IMR-90 (cell line): ENCODE measurements around the gene DCAF12L1. TPM values are rescaled to one million over a fixed set of nuclear protein-coding genes. Genes with fewer than 3 reads are reported as not detected.

ENCODE experiments used
- ATAC-seq: fragments of 200-7000 bp; cut with Tn5 transposase; 2 replicates; pipeline ENCODE4 v1.9.1; 2020; ENCODE audit warnings: low read depth, mild to moderate bottlenecking, moderate library complexity
- BruUV-seq: library from RNA; stranded (reverse); fragments of 400-500 nt; replicated peaks from 2 replicates; lab custom pipeline; 2021; lab: Mats Ljungman, UMichigan
- CTCF ChIA-PET: fragments of 300-600 bp; formaldehyde crosslinking; extraction: SDS; loops from one replicate; lab custom pipeline; 2021; ENCODE audit warnings: antibody characterized with exemption; lab: Yijun Ruan, JAX
- POLR2A ChIA-PET: fragments of 300-600 bp; sonication (Branson Sonifier 250); formaldehyde crosslinking; loops from one replicate; lab custom pipeline; 2022; ENCODE audit warnings: antibody characterized with exemption; ENCODE audit not compliant: unreplicated experiment; lab: Charles Lee
- DNase-seq: peaks from one replicate; pipeline ENCODE4 v3.0.0; 2013
- H2AFZ ChIP-seq: replicated peaks from 2 replicates; pipeline ENCODE3; 2013; ENCODE audit warnings: low read length, mild to moderate bottlenecking; ENCODE audit not compliant: poor library complexity
- H2AK5ac ChIP-seq: 2 replicates; pipeline ENCODE4 v1.6.1; 2013; ENCODE audit warnings: low read depth, low read length, inconsistent platforms
- H2AK9ac ChIP-seq: replicated peaks from 2 replicates; pipeline ENCODE3; 2013; ENCODE audit warnings: mild to moderate bottlenecking, low read depth, low read length, moderate library complexity; ENCODE audit not compliant: poor library complexity
- H2BK120ac ChIP-seq: 2 replicates; pipeline ENCODE4 v1.6.1; 2013; ENCODE audit warnings: low read depth, low read length, inconsistent platforms
- H2BK15ac ChIP-seq: 3 replicates; pipeline ENCODE4 v1.6.1; 2013; ENCODE audit warnings: low read depth, low read length, inconsistent platforms
- H2BK20ac ChIP-seq: 2 replicates; pipeline ENCODE4 v1.6.1; 2013; ENCODE audit warnings: low read depth, mild to moderate bottlenecking, inconsistent platforms, low read length, moderate library complexity
- H2BK5ac ChIP-seq: 2 replicates; pipeline ENCODE4 v1.6.1; 2013; ENCODE audit warnings: mild to moderate bottlenecking, low read depth, low read length, inconsistent platforms; ENCODE audit not compliant: poor library complexity, severe bottlenecking
- H3K14ac ChIP-seq: replicated peaks from 2 replicates; pipeline ENCODE4 v1.6.1; 2013; ENCODE audit warnings: low read depth, low read length, inconsistent platforms
- H3K18ac ChIP-seq: 2 replicates; pipeline ENCODE4 v1.6.1; 2013; ENCODE audit warnings: low read depth, low read length, control low read depth
- H3K23ac ChIP-seq: 2 replicates; pipeline ENCODE4 v1.6.1; 2013; ENCODE audit warnings: low read depth, low read length, inconsistent platforms
- H3K27ac ChIP-seq: 2 replicates; pipeline ENCODE4 v1.5.1; 2013; ENCODE audit warnings: mild to moderate bottlenecking, control low read depth, low read length; ENCODE audit not compliant: insufficient read depth
- H3K27me3 ChIP-seq: 2 replicates; pipeline ENCODE4 v1.6.1; 2013; ENCODE audit warnings: low read length; ENCODE audit not compliant: control insufficient read depth, insufficient read depth
- H3K36me3 ChIP-seq: 2 replicates; pipeline ENCODE4 v1.6.1; 2013; ENCODE audit warnings: low read length, mixed read lengths; ENCODE audit not compliant: control insufficient read depth, insufficient read depth
- H3K4ac ChIP-seq: 2 replicates; pipeline ENCODE4 v1.6.1; 2013; ENCODE audit warnings: low read depth, low read length, inconsistent platforms
- H3K4me1 ChIP-seq: 2 replicates; pipeline ENCODE4 v1.6.1; 2013; ENCODE audit warnings: low read length, mixed read lengths; ENCODE audit not compliant: control insufficient read depth, insufficient read depth
- H3K4me2 ChIP-seq: 2 replicates; pipeline ENCODE4 v1.6.1; 2013; ENCODE audit warnings: low read depth, mild to moderate bottlenecking, control low read depth, low read length, moderate library complexity
- H3K4me3 ChIP-seq: 2 replicates; pipeline ENCODE4 v1.5.1; 2013; ENCODE audit warnings: low read depth, mild to moderate bottlenecking, control low read depth, low read length, moderate library complexity; ENCODE audit not compliant: insufficient read depth
- H3K56ac ChIP-seq: 2 replicates; pipeline ENCODE4 v1.6.1; 2013; ENCODE audit warnings: low read length, inconsistent platforms; ENCODE audit not compliant: insufficient read depth; ENCODE audit errors: extremely low read depth
- H3K79me1 ChIP-seq, 2 experiments: 2 replicates each; pipeline ENCODE4 v1.6.1; 2013; ENCODE audit warnings: low read length in 2 of 2, inconsistent platforms in 1 of 2, low read depth in 1 of 2
- H3K9ac ChIP-seq: 2 replicates; pipeline ENCODE4 v1.6.1; 2013; ENCODE audit warnings: low read depth, low read length, control low read depth
- H3K9me1 ChIP-seq: 2 replicates; pipeline ENCODE4 v1.6.1; 2013; ENCODE audit warnings: low read length, inconsistent platforms; ENCODE audit not compliant: insufficient read depth
- H3K9me3 ChIP-seq: 2 replicates; pipeline ENCODE4 v1.6.1; 2013; ENCODE audit warnings: low read length; ENCODE audit not compliant: control insufficient read depth, insufficient read depth
- H4K20me1 ChIP-seq: 2 replicates; pipeline ENCODE4 v1.6.1; 2013; ENCODE audit warnings: low read length, inconsistent platforms; ENCODE audit not compliant: insufficient read depth
- H4K5ac ChIP-seq: 2 replicates; pipeline ENCODE4 v1.6.1; 2013; ENCODE audit warnings: mild to moderate bottlenecking, low read depth, low read length, control low read depth
- H4K8ac ChIP-seq, 2 experiments: 2 replicates each; pipeline ENCODE4 v1.6.1; 2013; ENCODE audit warnings: low read depth in 2 of 2, low read length in 2 of 2, control low read depth in 1 of 2, inconsistent platforms in 1 of 2
- H4K91ac ChIP-seq: 2 replicates; pipeline ENCODE4 v1.6.1; 2013; ENCODE audit warnings: low read depth, low read length, inconsistent platforms; ENCODE audit not compliant: insufficient read depth
- BHLHE40 ChIP-seq: fragments of 150-350 bp; IDR thresholded peaks from 2 replicates; pipeline ENCODE4 v1.6.1; 2016; ENCODE audit warnings: mild to moderate bottlenecking, low read depth, low read length
- CEBPB ChIP-seq: IDR thresholded peaks from 2 replicates; pipeline ENCODE4 v1.6.1; 2012; ENCODE audit warnings: low read depth, low read length, improper control_type of control experiment
- CHD1 ChIP-seq: IDR thresholded peaks from 2 replicates; pipeline ENCODE4 v1.6.1; 2012; ENCODE audit warnings: low read depth, low read length, improper control_type of control experiment
- FOS ChIP-seq: fragments of 150-350 bp; IDR thresholded peaks from 2 replicates; pipeline ENCODE4 v1.6.1; 2016; ENCODE audit warnings: low read depth, low read length
- MAFK ChIP-seq: IDR thresholded peaks from 2 replicates; pipeline ENCODE4 v1.6.1; 2012; ENCODE audit warnings: low read depth, low read length, improper control_type of control experiment
- MAZ ChIP-seq: IDR thresholded peaks from 2 replicates; pipeline ENCODE4 v1.6.1; 2012; ENCODE audit warnings: low read depth, mild to moderate bottlenecking, low read length, improper control_type of control experiment, moderate library complexity, borderline replicate concordance
- MXI1 ChIP-seq: IDR thresholded peaks from 2 replicates; pipeline ENCODE4 v1.6.1; 2012; ENCODE audit warnings: low read depth, mild to moderate bottlenecking, low read length, moderate library complexity, borderline replicate concordance
- NFE2L2 ChIP-seq: fragments of 150-350 bp; IDR thresholded peaks from 2 replicates; pipeline ENCODE4 v1.6.1; 2016; ENCODE audit warnings: low read depth, mild to moderate bottlenecking, low read length
- POLR2A ChIP-seq: IDR thresholded peaks from 2 replicates; pipeline ENCODE4 v1.6.1; 2012; ENCODE audit warnings: mild to moderate bottlenecking, low read depth, low read length
- RAD21 ChIP-seq: IDR thresholded peaks from 2 replicates; pipeline ENCODE4 v1.6.1; 2012; ENCODE audit warnings: low read length, improper control_type of control experiment
- RCOR1 ChIP-seq: IDR thresholded peaks from 2 replicates; pipeline ENCODE4 v1.6.1; 2012; ENCODE audit warnings: mild to moderate bottlenecking, low read length, improper control_type of control experiment; ENCODE audit not compliant: insufficient replicate concordance
- RFX5 ChIP-seq: IDR thresholded peaks from 2 replicates; pipeline ENCODE4 v1.8.0; 2012; ENCODE audit warnings: low read depth, mild to moderate bottlenecking, low read length, moderate library complexity
- SMC3 ChIP-seq: fragments of 150-350 bp; IDR thresholded peaks from 2 replicates; pipeline ENCODE4 v1.6.1; 2016; ENCODE audit warnings: low read depth, mild to moderate bottlenecking, antibody characterized with exemption, low read length, moderate library complexity
- WGBS, 2 experiments: methylation state at CpG; one replicate each; pipeline versions ENCODE4 v1.1.5 to v1.1.7; 2013; ENCODE audit warnings: missing lambda C conversion rate in 2 of 2; ENCODE audit not compliant: insufficient read length in 1 of 2; ENCODE audit errors: extremely low coverage in 2 of 2; 5-methylcytosine and 5-hydroxymethylcytosine counted together
- dilution Hi-C: fragments of 300-500 bp; cut with HindIII; formaldehyde crosslinking; loops from one replicate; pipeline ENCODE4 v1.14.3; 2018; ENCODE audit warnings: low sequenced_read_pairs; ENCODE audit not compliant: unreplicated experiment
- in situ Hi-C: fragments of 300-500 bp; cut with MboI; formaldehyde crosslinking; loops from 3 replicates; pipeline ENCODE4 v1.14.3; 2019; ENCODE audit warnings: low sequenced_read_pairs, inconsistent platforms, mixed read lengths
- intact Hi-C: fragments of 100-400 bp; cut with micrococcal nuclease; formaldehyde crosslinking; loops from 2 replicates; pipeline ENCODE4 v1.10.0; 2022
- polyA plus RNA-seq, 3 experiments: library from polyadenylated mRNA; depleted of rRNA; stranded (reverse); fragments of >200 nt; gene quantifications; 2 replicates each; pipeline ENCODE4 v1.2.3, GENCODE V29; 2012; ENCODE audit warnings: low replicate concordance in 1 of 3
- total RNA-seq: library from RNA; depleted of rRNA; stranded (reverse); fragments of >200 nt; gene quantifications from 2 replicates; pipeline ENCODE4 v1.2.3, GENCODE V29; 2012
- TF ChIP-seq, protein P1 (sequence below): conservative IDR thresholded peaks from 2 replicates; pipeline ENCODE4 v1.5.1; 2012; ENCODE audit warnings: mild to moderate bottlenecking, low read depth, low read length, improper control_type of control experiment
- TF ChIP-seq, protein P2 (sequence below): fragments of 150-350 bp; IDR thresholded peaks from 2 replicates; pipeline ENCODE4 v1.6.1; 2016; ENCODE audit warnings: low read depth, mild to moderate bottlenecking, low read length, moderate library complexity, borderline replicate concordance
- TF ChIP-seq, protein P3 (sequence below): fragments of 150-350 bp; IDR thresholded peaks from 2 replicates; pipeline ENCODE4 v1.6.1; 2017; ENCODE audit warnings: mild to moderate bottlenecking, antibody characterized with exemption, low read length, low read depth

Gene DCAF12L1
- total and polyA plus RNA-seq, 2 of the 4 experiments (the other 2 are of a cell fraction): not detected

DNA sequence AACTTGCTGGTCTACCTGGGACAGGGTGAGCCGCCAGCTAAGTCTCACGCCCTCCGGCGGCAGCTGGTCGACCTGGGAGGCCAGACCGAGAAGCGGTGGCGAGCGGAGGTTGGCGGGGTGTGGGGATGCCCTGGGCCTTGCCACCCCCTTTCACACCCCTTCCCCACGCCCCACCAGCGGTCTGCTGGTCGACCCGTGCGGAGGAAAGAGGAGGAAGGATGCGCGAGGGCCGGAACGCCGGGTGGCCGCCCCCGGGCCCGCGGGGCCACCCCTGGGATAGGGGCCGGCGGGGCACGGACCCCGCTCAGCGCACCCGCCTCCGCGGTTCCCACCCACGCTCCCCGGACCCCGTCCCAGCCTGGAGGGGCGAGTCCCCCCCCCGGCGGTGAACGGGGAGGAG lies 28.3 kb upstream of the DCAF12L1 start:
- POLR2A ChIA-PET: no interaction called here
- TF ChIP-seq RFX5 (no peak), NFE2L2 (no peak), FOS (no peak), MAZ (no peak), MAFK (no peak), MXI1 (no peak), CHD1 (no peak), POLR2A (no peak), BHLHE40 (no peak), RCOR1 (no peak), SMC3 (no peak), CEBPB (no peak), RAD21 (no peak)
- TF ChIP-seq, protein P1, sequence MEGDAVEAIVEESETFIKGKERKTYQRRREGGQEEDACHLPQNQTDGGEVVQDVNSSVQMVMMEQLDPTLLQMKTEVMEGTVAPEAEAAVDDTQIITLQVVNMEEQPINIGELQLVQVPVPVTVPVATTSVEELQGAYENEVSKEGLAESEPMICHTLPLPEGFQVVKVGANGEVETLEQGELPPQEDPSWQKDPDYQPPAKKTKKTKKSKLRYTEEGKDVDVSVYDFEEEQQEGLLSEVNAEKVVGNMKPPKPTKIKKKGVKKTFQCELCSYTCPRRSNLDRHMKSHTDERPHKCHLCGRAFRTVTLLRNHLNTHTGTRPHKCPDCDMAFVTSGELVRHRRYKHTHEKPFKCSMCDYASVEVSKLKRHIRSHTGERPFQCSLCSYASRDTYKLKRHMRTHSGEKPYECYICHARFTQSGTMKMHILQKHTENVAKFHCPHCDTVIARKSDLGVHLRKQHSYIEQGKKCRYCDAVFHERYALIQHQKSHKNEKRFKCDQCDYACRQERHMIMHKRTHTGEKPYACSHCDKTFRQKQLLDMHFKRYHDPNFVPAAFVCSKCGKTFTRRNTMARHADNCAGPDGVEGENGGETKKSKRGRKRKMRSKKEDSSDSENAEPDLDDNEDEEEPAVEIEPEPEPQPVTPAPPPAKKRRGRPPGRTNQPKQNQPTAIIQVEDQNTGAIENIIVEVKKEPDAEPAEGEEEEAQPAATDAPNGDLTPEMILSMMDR: no peak
- TF ChIP-seq, protein P2, sequence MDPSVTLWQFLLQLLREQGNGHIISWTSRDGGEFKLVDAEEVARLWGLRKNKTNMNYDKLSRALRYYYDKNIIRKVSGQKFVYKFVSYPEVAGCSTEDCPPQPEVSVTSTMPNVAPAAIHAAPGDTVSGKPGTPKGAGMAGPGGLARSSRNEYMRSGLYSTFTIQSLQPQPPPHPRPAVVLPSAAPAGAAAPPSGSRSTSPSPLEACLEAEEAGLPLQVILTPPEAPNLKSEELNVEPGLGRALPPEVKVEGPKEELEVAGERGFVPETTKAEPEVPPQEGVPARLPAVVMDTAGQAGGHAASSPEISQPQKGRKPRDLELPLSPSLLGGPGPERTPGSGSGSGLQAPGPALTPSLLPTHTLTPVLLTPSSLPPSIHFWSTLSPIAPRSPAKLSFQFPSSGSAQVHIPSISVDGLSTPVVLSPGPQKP: no peak
- TF ChIP-seq, protein P3, sequence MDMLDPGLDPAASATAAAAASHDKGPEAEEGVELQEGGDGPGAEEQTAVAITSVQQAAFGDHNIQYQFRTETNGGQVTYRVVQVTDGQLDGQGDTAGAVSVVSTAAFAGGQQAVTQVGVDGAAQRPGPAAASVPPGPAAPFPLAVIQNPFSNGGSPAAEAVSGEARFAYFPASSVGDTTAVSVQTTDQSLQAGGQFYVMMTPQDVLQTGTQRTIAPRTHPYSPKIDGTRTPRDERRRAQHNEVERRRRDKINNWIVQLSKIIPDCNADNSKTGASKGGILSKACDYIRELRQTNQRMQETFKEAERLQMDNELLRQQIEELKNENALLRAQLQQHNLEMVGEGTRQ: no peak
- no peaks in the 10 kb centered on the region for H3K36me3 ChIP-seq

More for the DNA sequence above, 28.3 kb upstream of the DCAF12L1 start:
- Histone ChIP-seq H4K20me1 (no peaks in the 10 kb centered on the region), H3K9me1 (no peaks in the 10 kb centered on the region), H3K23ac (no peak overlapping the region), H4K5ac (no peak overlapping the region), H3K79me1 (no peaks in the 10 kb centered on the region), H2AK9ac (no peak overlapping the region), H3K9me3 (no peaks in the 10 kb centered on the region), H3K4ac (no peak overlapping the region), H3K27me3 (no peaks in the 10 kb centered on the region), H3K27ac (no peak overlapping the region), H4K91ac (no peak overlapping the region), H3K14ac (no peak overlapping the region), H3K18ac (no peak overlapping the region), H2BK120ac (no peak overlapping the region), H3K9ac (no peak overlapping the region), H3K56ac (no peak overlapping the region), H3K4me3 (no peak overlapping the region), H2BK20ac (no peak overlapping the region), H3K4me2 (no peak overlapping the region), H2BK15ac (no peak overlapping the region), H2BK5ac (no peak overlapping the region), H2AK5ac (no peak overlapping the region), H3K4me1 (no peaks in the 10 kb centered on the region), H2AFZ (no peak overlapping the region), H4K8ac (no peak overlapping the region)
- CTCF ChIA-PET: no interaction called here
- in situ Hi-C loops (no loop called here), dilution Hi-C loops (no loop called here), intact Hi-C loops (no loop called here)
- no CpG with 5 or more reads among the region's 39 CpGs for WGBS, 2 experiments
- DNase-seq: no peak
- no TSS peak for BruUV-seq
- no peak for ATAC-seq
